Nephron progenitor cell (in vitro differentiated cells): ENCODE results near the gene ELMO1.

Experiments used
- DNase-seq: peaks from one replicate; pipeline ENCODE4 v3.0.0; 2021
- H3K27ac Mint-ChIP-seq: 2 replicates; pipeline ENCODE4 v1.8.0; 2021; ENCODE audit warnings: mild to moderate bottlenecking, moderate library complexity, mixed read lengths
- H3K27me3 Mint-ChIP-seq: 2 replicates; pipeline ENCODE4 v1.8.0; 2021; ENCODE audit warnings: mild to moderate bottlenecking, low read depth, mixed read lengths; ENCODE audit not compliant: poor library complexity
- H3K36me3 Mint-ChIP-seq: 2 replicates; pipeline ENCODE4 v1.8.0; 2021; ENCODE audit warnings: low read depth, mixed read lengths
- H3K4me1 Mint-ChIP-seq: 2 replicates; pipeline ENCODE4 v1.8.0; 2021; ENCODE audit warnings: mixed read lengths
- H3K4me3 Mint-ChIP-seq: 2 replicates; pipeline ENCODE4 v1.8.0; 2021; ENCODE audit warnings: mild to moderate bottlenecking, moderate library complexity, mixed read lengths
- H3K9me3 Mint-ChIP-seq: 2 replicates; pipeline ENCODE4 v1.8.0; 2021; ENCODE audit warnings: mild to moderate bottlenecking, moderate library complexity, mixed read lengths
- CTCF ChIP-seq: fragments of 200-600 bp; sonication (generic); IDR thresholded peaks from 2 replicates; pipeline ENCODE4 v1.5.0; 2021; ENCODE audit warnings: antibody characterized with exemption

ELMO1 gene

GRCh38 chr7:37467002-37467401, 18.3 kb upstream of the ELMO1 start:
- TF ChIP-seq CTCF, result no peak
- Mint-ChIP-seq H3K27ac (no peak overlapping the region), H3K27me3 (peaks cover 8% of the 10 kb centered on the region), H3K4me1 (no peaks in the 10 kb centered on the region), H3K9me3 (peaks cover 15% of the 10 kb centered on the region), H3K36me3 (no peaks in the 10 kb centered on the region), H3K4me3 (no peak overlapping the region)
- DNase-seq, result no peak

- Mint-ChIP-seq H3K27me3 (no peaks in the 10 kb centered on the region), H3K9me3 (peaks cover 5% of the 10 kb centered on the region)
Observed at GRCh38 chr7:37462138-37462537, 13.5 kb upstream of the ELMO1 start.

GRCh38 chr7:37455081-37455480, 6.4 kb upstream of the ELMO1 start:
- H3K4me3 Mint-ChIP-seq, result no peak overlapping the region
- H3K27ac Mint-ChIP-seq, result no peak overlapping the region
- no peaks in the 10 kb centered on the region for H3K36me3 Mint-ChIP-seq
- peaks cover 12% of the 10 kb centered on the region for H3K9me3 Mint-ChIP-seq
- peaks cover 6% of the 10 kb centered on the region for H3K4me1 Mint-ChIP-seq
- no peak for DNase-seq
- no peak for TF ChIP-seq CTCF
- H3K27me3 Mint-ChIP-seq, result peaks cover 23% of the 10 kb centered on the region

More at GRCh38 chr7:37462138-37462537, 13.5 kb upstream of the ELMO1 start:
- no peak for DNase-seq
- Mint-ChIP-seq H3K4me3 (no peak overlapping the region), H3K4me1 (no peaks in the 10 kb centered on the region), H3K36me3 (no peaks in the 10 kb centered on the region), H3K27ac (no peak overlapping the region)
- no peak for TF ChIP-seq CTCF

GRCh38 chr7:37452346-37452745, 3.7 kb upstream of the ELMO1 start:
- Mint-ChIP-seq H3K4me1 (peaks cover 20% of the 10 kb centered on the region), H3K27me3 (peaks cover 42% of the 10 kb centered on the region), H3K36me3 (no peaks in the 10 kb centered on the region), H3K27ac (no peak overlapping the region), H3K4me3 (no peak overlapping the region), H3K9me3 (peaks cover 12% of the 10 kb centered on the region)
- no peak for DNase-seq
- TF ChIP-seq CTCF, result no peak

GRCh38 chr7:37450035-37450434, 1.4 kb upstream of the ELMO1 start:
- Mint-ChIP-seq H3K36me3 (no peaks in the 10 kb centered on the region), H3K4me3 (peak overlapping the region; percentile 21), H3K27ac (no peak overlapping the region), H3K27me3 (peaks cover 54% of the 10 kb centered on the region), H3K4me1 (peaks cover 35% of the 10 kb centered on the region), H3K9me3 (peaks cover 4% of the 10 kb centered on the region)
- no peak for TF ChIP-seq CTCF
- DNase-seq, result no peak

GRCh38 chr7:37449621-37450020, 957 bp upstream of the ELMO1 start:
- H3K36me3 Mint-ChIP-seq, result no peaks in the 10 kb centered on the region
- peaks cover 58% of the 10 kb centered on the region for H3K27me3 Mint-ChIP-seq
- peak overlapping the region; percentile 95 for H3K4me3 Mint-ChIP-seq
- no peak for DNase-seq
- no peak overlapping the region for H3K27ac Mint-ChIP-seq
- H3K4me1 Mint-ChIP-seq, result peaks cover 35% of the 10 kb centered on the region
- TF ChIP-seq CTCF, result no peak
- peaks cover 4% of the 10 kb centered on the region for H3K9me3 Mint-ChIP-seq
